MCF 10A (cell line): ENCODE measurements around the gene SPRED2. TPM values are rescaled to one million over a fixed set of nuclear protein-coding genes. Genes with fewer than 3 reads are reported as not detected.

Experiments used
- BruUV-seq: library from RNA; stranded (reverse); fragments of 400-500 nt; replicated peaks from 2 replicates; lab custom pipeline; 2021; lab: Mats Ljungman, UMichigan
- CTCF ChIA-PET: fragments of 300-600 bp; sonication (Branson Sonifier 250); formaldehyde crosslinking; extraction: SDS; loops from one replicate; lab custom pipeline; 2021; ENCODE audit warnings: antibody characterized with exemption, inconsistent platforms; lab: Yijun Ruan, JAX
- POLR2A ChIA-PET: fragments of 300-600, 350-650 bp; sonication (Branson Sonifier 250); formaldehyde crosslinking; extraction: SDS; loops from one replicate; lab custom pipeline; 2020; ENCODE audit warnings: antibody characterized with exemption, inconsistent platforms; lab: Yijun Ruan, JAX
- DNase-seq: peaks from one replicate; pipeline ENCODE4 v3.0.0-alpha.2; 2018; ENCODE audit not compliant: unreplicated experiment
- H3K27ac Mint-ChIP-seq: one replicate; pipeline ENCODE4 v1.8.0; 2022; ENCODE audit warnings: mild to moderate bottlenecking, low read depth, mixed read lengths; ENCODE audit not compliant: unreplicated experiment
- H3K27me3 Mint-ChIP-seq: one replicate; pipeline ENCODE4 v1.8.0; 2022; ENCODE audit warnings: mixed read lengths; ENCODE audit not compliant: insufficient read depth, unreplicated experiment
- H3K36me3 Mint-ChIP-seq: one replicate; pipeline ENCODE4 v1.8.0; 2022; ENCODE audit warnings: mild to moderate bottlenecking, moderate library complexity, mixed read lengths; ENCODE audit not compliant: insufficient read depth, unreplicated experiment
- H3K4me1 Mint-ChIP-seq: one replicate; pipeline ENCODE4 v1.8.0; 2022; ENCODE audit warnings: mixed read lengths; ENCODE audit not compliant: insufficient read depth, unreplicated experiment
- H3K4me3 Mint-ChIP-seq: one replicate; pipeline ENCODE4 v1.8.0; 2022; ENCODE audit warnings: mild to moderate bottlenecking, moderate library complexity, mixed read lengths; ENCODE audit not compliant: unreplicated experiment
- H3K9me3 Mint-ChIP-seq: one replicate; pipeline ENCODE4 v1.8.0; 2022; ENCODE audit warnings: mixed read lengths; ENCODE audit not compliant: unreplicated experiment
- intact Hi-C: fragments of 100-400 bp; cut with micrococcal nuclease; formaldehyde crosslinking; loops from 2 replicates; pipeline ENCODE4 v1.14.1; 2022
- total RNA-seq: library from RNA; stranded (reverse); gene quantifications from 2 replicates; pipeline ENCODE4 v1.2.3, GENCODE V29; 2022
- TF ChIP-seq, protein P1 (sequence below): fragments of 200-600 bp; IDR thresholded peaks from one replicate; pipeline ENCODE4 v1.8.0; 2022; ENCODE audit warnings: antibody characterized with exemption, mild to moderate bottlenecking; ENCODE audit not compliant: unreplicated experiment

SPRED2 gene
- total RNA-seq, 1 experiment from 2014 or later = 38.6 TPM

DNA sequence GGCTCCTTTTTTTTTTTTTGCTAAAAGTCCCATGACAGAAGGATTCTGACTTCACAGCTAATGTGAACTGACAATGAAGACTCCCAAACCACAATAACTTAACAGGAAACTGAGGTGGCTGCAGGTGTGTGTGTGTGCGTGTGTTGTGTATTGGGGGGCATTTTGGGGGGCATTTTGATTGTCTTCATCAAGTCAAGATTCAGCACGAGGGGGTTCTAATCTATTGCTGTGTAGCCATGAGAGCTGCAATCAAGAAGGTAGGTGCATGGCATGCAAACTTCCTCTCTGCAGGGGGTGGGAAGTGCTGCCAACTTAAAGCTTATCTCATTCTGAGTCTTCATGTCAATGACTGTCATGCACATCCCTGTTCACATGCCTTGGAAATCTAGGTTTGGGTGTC, 25.2 kb downstream of the SPRED2 start:
- H3K36me3 Mint-ChIP-seq = no peaks in the 10 kb centered on the region
- intact Hi-C loops = no loop called here
- H3K4me1 Mint-ChIP-seq = peaks cover 13% of the 10 kb centered on the region
- no peaks in the 10 kb centered on the region for H3K27me3 Mint-ChIP-seq
- TF ChIP-seq, protein P1, sequence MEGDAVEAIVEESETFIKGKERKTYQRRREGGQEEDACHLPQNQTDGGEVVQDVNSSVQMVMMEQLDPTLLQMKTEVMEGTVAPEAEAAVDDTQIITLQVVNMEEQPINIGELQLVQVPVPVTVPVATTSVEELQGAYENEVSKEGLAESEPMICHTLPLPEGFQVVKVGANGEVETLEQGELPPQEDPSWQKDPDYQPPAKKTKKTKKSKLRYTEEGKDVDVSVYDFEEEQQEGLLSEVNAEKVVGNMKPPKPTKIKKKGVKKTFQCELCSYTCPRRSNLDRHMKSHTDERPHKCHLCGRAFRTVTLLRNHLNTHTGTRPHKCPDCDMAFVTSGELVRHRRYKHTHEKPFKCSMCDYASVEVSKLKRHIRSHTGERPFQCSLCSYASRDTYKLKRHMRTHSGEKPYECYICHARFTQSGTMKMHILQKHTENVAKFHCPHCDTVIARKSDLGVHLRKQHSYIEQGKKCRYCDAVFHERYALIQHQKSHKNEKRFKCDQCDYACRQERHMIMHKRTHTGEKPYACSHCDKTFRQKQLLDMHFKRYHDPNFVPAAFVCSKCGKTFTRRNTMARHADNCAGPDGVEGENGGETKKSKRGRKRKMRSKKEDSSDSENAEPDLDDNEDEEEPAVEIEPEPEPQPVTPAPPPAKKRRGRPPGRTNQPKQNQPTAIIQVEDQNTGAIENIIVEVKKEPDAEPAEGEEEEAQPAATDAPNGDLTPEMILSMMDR = no peak
- CTCF ChIA-PET = interaction anchor here (0.6 to 1.3 kb wide), 3 partner anchors 21 to 167 kb away, joined by 3 read pairs; no protein-coding TSS in a partner anchor
- no peak overlapping the region for H3K4me3 Mint-ChIP-seq
- BruUV-seq = no TSS peak
- no peak overlapping the region for H3K27ac Mint-ChIP-seq
- POLR2A ChIA-PET = interaction anchor here (1.5 kb wide), 2 partner anchors 10 kb away, joined by 4 to 7 read pairs; no protein-coding TSS in a partner anchor
- no peaks in the 10 kb centered on the region for H3K9me3 Mint-ChIP-seq
- DNase-seq = no peak

DNA sequence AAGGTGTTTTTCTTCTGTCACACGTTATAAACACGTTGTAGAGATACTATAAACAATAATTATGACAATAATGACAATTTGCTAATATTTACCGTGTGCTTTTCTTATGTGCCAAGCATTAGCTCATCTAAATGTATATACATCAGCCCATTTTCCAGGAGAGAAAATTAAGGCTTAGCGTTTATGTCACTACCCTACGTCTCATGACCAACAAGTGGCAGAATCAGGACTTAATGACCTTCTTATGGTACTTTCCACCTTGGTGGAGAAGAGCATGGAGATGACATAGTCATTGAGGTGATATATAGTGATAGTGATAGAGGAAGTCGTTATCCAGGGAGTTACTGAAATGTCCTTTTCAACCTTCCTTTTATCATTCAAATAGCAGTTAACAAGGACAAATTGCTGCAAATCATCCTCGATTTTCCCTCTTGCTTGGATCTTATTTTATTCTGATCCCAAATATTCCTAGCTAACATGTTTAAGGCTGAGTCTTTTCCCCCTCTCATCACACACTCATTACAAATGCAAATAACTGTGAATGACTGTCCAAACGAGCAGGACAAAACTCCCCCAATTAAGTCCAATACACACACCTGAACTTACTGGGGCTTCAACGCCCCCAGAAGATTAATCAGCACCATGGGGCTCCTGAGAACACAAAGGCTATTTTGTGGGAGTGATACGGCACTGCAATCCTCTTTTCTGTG, 27.3 kb downstream of the SPRED2 start:
- intact Hi-C loops = no loop called here
- Mint-ChIP-seq H3K27me3 (no peaks in the 10 kb centered on the region), H3K4me1 (peaks cover 20% of the 10 kb centered on the region), H3K4me3 (no peak overlapping the region), H3K36me3 (no peaks in the 10 kb centered on the region), H3K27ac (peak overlapping the region; percentile 57), H3K9me3 (no peaks in the 10 kb centered on the region)
- POLR2A ChIA-PET = interaction anchor here (1.3 kb wide), 1 partner anchor 16 kb away, joined by 4 read pairs; no protein-coding TSS in a partner anchor
- DNase-seq = no peak
- BruUV-seq = no TSS peak
- TF ChIP-seq, protein P1 = no peak
- CTCF ChIA-PET = interaction anchor here (0.5 to 0.6 kb wide), 2 partner anchors 8 to 364 kb away, joined by 3 to 4 read pairs; no protein-coding TSS in a partner anchor

DNA sequence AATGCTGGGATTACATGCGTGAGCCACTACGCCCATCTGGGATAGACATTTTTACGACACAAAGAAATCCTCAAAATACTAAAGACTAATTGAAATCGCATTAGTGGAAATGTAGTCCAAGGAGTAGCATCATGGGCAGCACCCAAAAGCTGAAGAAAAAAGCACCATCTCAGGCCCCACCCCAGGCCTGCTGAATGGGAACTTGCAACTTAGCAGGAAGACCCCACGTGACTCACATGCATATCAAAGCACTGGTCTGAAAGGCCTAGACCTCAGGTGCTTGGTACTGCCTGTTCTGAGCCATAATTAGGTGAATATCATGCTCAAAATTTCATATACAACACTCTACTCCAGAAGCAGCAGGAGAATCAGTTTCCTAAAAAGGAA, 28.9 kb downstream of the SPRED2 start:
- POLR2A ChIA-PET = interaction anchor here (1.6 to 1.8 kb wide), 3 partner anchors 11 to 127 kb away, joined by 4 to 7 read pairs (median 6); no protein-coding TSS in a partner anchor
- DNase-seq = no peak
- no TSS peak for BruUV-seq
- no peaks in the 10 kb centered on the region for H3K27me3 Mint-ChIP-seq
- TF ChIP-seq, protein P1 = no peak
- CTCF ChIA-PET = interaction anchor here (0.5 kb wide), 1 partner anchor 57 kb away, joined by 4 read pairs; no protein-coding TSS in a partner anchor
- H3K36me3 Mint-ChIP-seq = no peaks in the 10 kb centered on the region
- no peaks in the 10 kb centered on the region for H3K9me3 Mint-ChIP-seq
- peaks cover 20% of the 10 kb centered on the region for H3K4me1 Mint-ChIP-seq
- H3K27ac Mint-ChIP-seq = peak overlapping the region; percentile 19
- intact Hi-C loops = no loop called here
- H3K4me3 Mint-ChIP-seq = no peak overlapping the region

DNA sequence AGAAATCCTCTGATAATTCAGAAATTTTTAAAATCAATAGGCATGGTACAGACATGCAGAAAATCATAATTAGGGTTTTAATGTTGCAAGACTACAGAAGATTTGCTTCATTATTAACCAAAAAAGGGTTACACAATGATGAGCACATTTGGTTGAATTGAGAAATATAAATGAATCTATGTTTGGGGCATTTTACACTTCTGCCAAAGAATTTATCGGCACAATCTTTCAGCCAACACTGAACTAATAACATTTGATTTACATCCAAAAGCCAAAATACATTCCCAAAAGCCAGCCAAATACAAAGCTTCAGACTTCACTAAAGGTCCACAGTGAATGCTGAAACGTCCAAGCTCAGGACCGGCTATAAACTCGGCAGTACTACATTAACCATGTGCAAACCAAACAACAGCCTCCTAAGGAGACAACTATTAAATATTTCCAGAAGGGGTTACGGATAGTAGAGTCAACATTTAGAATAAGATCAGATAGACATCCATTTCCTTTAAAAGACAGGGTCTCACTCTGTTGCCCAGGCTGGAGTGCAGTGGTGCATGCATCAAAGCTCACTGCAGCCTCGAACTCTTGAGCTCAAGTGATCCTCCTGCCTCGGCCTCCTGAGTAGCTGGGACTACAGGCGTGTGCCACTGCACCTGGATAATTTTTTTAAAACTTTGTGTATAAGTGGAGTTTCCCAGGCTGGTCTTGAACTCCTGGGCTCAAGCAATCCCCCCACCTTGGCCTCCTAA, 29.4 kb downstream of the SPRED2 start:
- intact Hi-C loops = no loop called here
- Mint-ChIP-seq H3K36me3 (no peaks in the 10 kb centered on the region), H3K4me1 (peaks cover 18% of the 10 kb centered on the region), H3K27ac (peak overlapping the region; percentile 19), H3K4me3 (no peak overlapping the region), H3K27me3 (no peaks in the 10 kb centered on the region), H3K9me3 (no peaks in the 10 kb centered on the region)
- POLR2A ChIA-PET = interaction anchor here (0.6 to 1.8 kb wide), 6 partner anchors 12 to 175 kb away, joined by 4 to 7 read pairs (median 4); partner anchors contain the start of gene ACTR2
- CTCF ChIA-PET = no interaction called here
- peak; percentile 32 for DNase-seq
- BruUV-seq = no TSS peak
- TF ChIP-seq, protein P1 = no peak
